NOMO-1 (cell line): ENCODE results near the gene DSCAML1.

ENCODE experiments used
- DNase-seq, 2 experiments: peaks; one replicate each; lab custom pipeline; 2025; ENCODE audit not compliant: unreplicated experiment in 2 of 2; lab: John Stamatoyannopoulos, UW

DSCAML1 gene

GRCh38 chr11:117439256-117439655 lies 357.8 kb downstream of the DSCAML1 start:
- DNase-seq = no peak

GRCh38 chr11:117438371-117439000 lies 358.5 kb downstream of the DSCAML1 start:
- DNase-seq = no peak

- no peak for DNase-seq
These were observed 359.3 kb downstream of the DSCAML1 start for GRCh38 chr11:117437791-117438130.

GRCh38 chr11:117437041-117437790 lies 359.8 kb downstream of the DSCAML1 start:
- no peak for DNase-seq

GRCh38 chr11:117435326-117435725 lies 361.7 kb downstream of the DSCAML1 start:
- no peak for DNase-seq

- DNase-seq = no peak
These were observed 362.5 kb downstream of the DSCAML1 start for GRCh38 chr11:117434481-117434880.

- DNase-seq = no peak
These were observed 363.3 kb downstream of the DSCAML1 start for GRCh38 chr11:117433717-117434116.

- DNase-seq = no peak
These were observed 365.6 kb downstream of the DSCAML1 start for GRCh38 chr11:117431436-117431835.

- DNase-seq = no peak
These were observed 366.6 kb downstream of the DSCAML1 start for GRCh38 chr11:117430293-117430955.

- DNase-seq = no peak
These were observed 368.2 kb downstream of the DSCAML1 start for GRCh38 chr11:117428856-117429229.

- no peak for DNase-seq
These were observed 368.7 kb downstream of the DSCAML1 start for GRCh38 chr11:117428186-117428855.

GRCh38 chr11:117427356-117427874 lies 369.6 kb downstream of the DSCAML1 start:
- no peak for DNase-seq

- DNase-seq = no peak
These were observed 370.1 kb downstream of the DSCAML1 start for GRCh38 chr11:117426941-117427340.

GRCh38 chr11:117426297-117426685 lies 370.7 kb downstream of the DSCAML1 start:
- peak in 1 of 2 experiments; percentile 18 for DNase-seq

GRCh38 chr11:117425679-117426296 lies 371.2 kb downstream of the DSCAML1 start:
- DNase-seq = no peak

- DNase-seq = no peak
These were observed 372.2 kb downstream of the DSCAML1 start for GRCh38 chr11:117424781-117425180.

GRCh38 chr11:117423046-117423575 lies 373.9 kb downstream of the DSCAML1 start:
- no peak for DNase-seq

- no peak for DNase-seq
These were observed 375.5 kb downstream of the DSCAML1 start for GRCh38 chr11:117421476-117421875.

- DNase-seq = no peak
These were observed 376.0 kb downstream of the DSCAML1 start for GRCh38 chr11:117421041-117421440.

- no peak for DNase-seq
These were observed 376.4 kb downstream of the DSCAML1 start for GRCh38 chr11:117420598-117420997.

GRCh38 chr11:117420143-117420485 lies 376.9 kb downstream of the DSCAML1 start:
- no peak for DNase-seq
